Fibroblast of lung (primary cell): ENCODE results near the gene PRSS33.

ENCODE experiments used
- CTCF ChIP-seq, 2 donors: IDR thresholded peaks in 1 of 2; conservative IDR thresholded peaks in 1 of 2; 1 replicate in 1 of 2; 2 replicates in 1 of 2; pipeline ENCODE4 v1.5.1; 2011 to 2012; ENCODE audit warnings: low read length in 2 of 2, control low read depth in 1 of 2, inconsistent platforms in 1 of 2, low read depth in 1 of 2, mild to moderate bottlenecking in 1 of 2
- EZH2 ChIP-seq: IDR thresholded peaks from 2 replicates; pipeline ENCODE4 v1.5.1; 2012; ENCODE audit warnings: low read length, control low read depth, mild to moderate bottlenecking; ENCODE audit errors: missing control alignments

GRCh38 chr16:2814551-2815298 lies 27.4 kb upstream of the PRSS33 start:
- TF ChIP-seq CTCF (conservative IDR thresholded peaks at IDR 0.05 in 1 of 2, IDR thresholded peaks at IDR 0.05 in 1 of 2; ENCODE audit: low read depth in 1 of 2, low read length in 2 of 2) (no peak), EZH2 (no peak)
